OCI-LY1 (cell line): ENCODE results near the gene ENO4.

ENCODE experiments used
- CTCF ChIP-seq: fragments of 200-600 bp; sonication (generic), shearing (Covaris generic); IDR thresholded peaks from 2 replicates; pipeline ENCODE4 v1.5.1; 2017; ENCODE audit warnings: mild to moderate bottlenecking, antibody characterized with exemption, low read length, moderate library complexity, mixed read lengths
- EZH2 ChIP-seq: fragments of 200-600 bp; sonication (generic), shearing (Covaris generic); IDR thresholded peaks from 2 replicates; pipeline ENCODE4 v1.8.0; 2017; ENCODE audit warnings: borderline replicate concordance, mixed run types, mild to moderate bottlenecking, antibody characterized with exemption, low read length, moderate library complexity, mixed read lengths

- TF ChIP-seq CTCF (no peak), EZH2 (no peak)
Measured at GRCh38 chr10:116877391-116877790, 28.1 kb downstream of the ENO4 start.
